ENCODE data around the gene ADCY7. TPM values are rescaled to one million over a fixed set of nuclear protein-coding genes. Genes with fewer than 3 reads are reported as not detected.
A peak's percentile ranks its signal among the peaks of the same experiment; 100 is the strongest.

Gene ADCY7
- total RNA-seq, 1 donor from 2014 or later: 46.0 TPM

DNA sequence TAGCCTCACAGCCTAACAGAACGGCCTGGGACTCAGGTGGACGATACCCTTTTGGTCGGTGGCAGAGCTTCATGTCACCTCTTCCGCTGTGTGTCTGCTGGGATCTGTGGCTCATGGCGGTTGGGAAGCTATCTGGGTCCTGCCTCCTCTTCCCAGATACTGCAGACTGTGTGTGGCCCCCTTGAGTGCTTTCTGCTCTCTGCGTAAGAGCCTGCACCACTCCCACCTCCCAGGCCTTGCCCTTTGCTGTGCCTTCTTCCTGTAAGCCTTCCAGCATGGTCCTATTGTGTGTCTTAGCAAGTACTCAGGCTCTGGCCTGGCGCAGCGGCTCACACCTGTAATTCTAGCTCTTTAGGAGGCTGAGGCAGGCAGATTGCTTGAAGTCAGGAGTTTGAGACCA lies 17.5 kb upstream of the ADCY7 start:
- peak; percentile 4 for DNase-seq (ENCODE audit: low spot score)

DNA sequence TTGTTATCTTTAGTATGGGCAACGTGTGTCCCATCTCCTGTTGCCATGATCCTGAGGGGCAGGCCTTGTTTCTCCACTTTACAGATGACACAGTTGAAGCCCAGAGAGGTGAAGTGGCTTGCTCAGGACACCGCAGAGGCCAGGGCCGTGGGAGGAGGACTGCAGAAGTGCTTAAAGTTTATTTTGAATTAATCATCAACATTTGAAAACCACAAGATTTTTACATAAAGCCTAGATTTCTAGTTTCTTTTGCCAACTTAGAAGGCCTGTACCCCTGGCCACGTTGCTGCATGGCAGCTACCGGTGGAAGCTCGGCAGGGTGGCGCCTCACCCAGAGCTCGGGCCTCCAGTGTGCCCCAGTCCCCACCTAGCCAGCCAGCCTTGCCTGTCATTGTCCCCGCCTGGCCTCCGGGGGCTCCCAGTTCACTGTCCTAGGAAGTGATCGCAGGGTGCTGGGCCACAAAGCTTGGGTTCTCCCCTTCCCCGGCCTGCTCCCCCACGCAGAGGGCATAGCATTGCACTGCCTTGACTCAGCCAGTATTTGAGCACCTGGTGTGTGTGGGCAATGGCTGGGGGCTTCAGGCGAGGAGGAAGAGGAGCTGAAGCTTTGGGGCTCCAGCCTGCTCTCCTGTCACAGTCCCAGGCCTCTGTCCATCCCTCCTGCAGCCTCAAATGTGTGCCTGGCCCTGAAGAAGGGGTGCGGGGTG lies 14.8 kb upstream of the ADCY7 start:
- DNase-seq (ENCODE audit: low spot score): no peak

DNA sequence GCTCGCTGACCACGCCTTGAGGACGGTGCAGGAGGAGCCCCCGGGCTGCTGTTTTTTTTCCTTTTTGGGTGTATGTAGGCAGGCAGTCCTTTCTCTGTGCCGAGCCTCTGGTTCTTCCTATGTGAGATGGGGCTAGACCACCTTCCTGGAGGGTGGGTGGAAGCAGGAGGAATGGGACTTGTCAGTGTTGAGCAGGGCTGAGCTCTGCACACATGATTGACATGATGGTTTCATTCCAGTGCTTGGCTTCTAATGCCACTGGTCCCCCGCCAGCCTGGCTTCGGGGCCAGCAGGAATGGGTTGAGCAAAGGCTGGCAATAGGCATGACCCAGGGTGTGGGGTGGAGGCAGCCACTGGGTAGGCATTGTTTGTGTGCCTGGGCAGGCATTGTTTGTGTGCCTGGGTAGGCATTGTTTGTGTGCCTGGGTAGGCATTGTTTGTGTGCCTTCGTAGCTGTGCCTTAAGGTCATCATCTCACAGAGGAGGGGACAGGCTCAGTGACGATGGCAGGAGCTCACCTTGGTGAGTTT lies 14.2 kb upstream of the ADCY7 start:
- peak; percentile 9 for DNase-seq (ENCODE audit: low spot score)

DNA sequence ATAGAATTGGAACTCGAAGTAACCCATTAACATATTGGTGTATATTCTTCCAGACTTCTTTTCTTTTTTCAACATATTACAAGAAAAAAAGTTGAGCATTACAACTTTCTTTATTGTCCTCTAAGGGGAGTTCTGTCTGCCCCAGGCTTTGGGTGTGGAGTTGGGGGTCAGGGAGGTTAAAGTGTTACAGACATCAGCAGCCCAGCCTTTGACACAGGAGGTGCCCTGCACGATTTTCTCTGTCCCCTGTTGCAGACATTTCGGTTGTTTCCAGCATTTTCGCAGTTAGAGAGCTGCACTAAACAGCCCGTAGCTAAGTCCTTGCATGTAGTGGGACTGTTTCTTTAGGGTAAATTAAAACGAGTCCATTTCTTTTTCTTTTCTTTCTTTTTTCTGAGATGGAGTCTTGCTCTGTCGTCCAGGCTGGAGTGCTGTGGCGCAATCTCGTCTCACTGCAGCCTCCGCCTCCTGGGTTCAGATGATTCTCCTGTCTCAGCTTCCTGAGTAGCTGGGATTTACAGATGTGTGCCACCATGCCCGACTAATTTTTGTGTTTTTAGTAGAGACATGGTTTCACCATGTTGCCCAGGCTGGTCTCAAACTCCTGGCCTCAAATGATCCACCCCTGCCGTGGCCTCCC lies 13.4 kb upstream of the ADCY7 start:
- peak; percentile 3 for DNase-seq (ENCODE audit: low spot score)

DNA sequence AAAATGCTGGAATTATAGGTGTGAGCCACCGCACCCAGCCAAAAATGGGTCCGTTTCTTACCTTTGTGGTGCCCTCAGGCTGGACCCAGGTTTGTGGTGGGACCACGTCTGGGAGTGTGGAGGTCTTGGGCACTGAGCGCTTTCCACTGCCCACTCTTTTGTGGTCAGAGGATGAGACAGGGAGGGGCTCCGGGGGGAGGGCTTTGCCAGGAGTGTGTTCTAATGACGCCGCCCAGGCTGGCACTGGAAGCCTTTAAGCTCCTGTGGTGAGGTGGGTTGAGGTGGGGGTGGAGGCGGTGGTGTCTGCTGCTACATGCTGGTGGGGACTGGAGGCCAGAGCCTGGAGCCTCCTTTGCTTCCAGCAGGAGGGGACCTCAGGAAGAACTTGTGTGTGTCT lies 12.8 kb upstream of the ADCY7 start:
- DNase-seq (ENCODE audit: low spot score): peak; percentile 7

DNA sequence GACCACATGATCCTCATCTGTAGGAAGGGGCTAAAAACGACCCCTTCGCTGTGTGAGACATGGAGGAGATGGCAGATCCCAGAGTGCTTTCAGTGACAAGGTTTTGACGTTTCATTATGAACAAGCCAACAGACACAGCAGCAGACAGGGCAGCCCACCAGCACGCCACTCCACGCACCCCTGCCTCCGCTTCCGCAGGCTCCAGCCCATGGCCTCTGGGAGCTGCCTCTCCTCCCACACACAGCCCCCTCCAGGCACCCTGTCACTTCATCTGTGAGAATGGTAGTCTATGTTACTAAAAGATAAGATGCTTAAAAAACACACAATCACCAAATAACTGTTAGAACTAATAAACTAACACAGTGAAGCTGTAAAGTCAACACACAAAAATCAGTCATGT lies 12.3 kb upstream of the ADCY7 start:
- no peak for DNase-seq (ENCODE audit: low spot score)

DNA sequence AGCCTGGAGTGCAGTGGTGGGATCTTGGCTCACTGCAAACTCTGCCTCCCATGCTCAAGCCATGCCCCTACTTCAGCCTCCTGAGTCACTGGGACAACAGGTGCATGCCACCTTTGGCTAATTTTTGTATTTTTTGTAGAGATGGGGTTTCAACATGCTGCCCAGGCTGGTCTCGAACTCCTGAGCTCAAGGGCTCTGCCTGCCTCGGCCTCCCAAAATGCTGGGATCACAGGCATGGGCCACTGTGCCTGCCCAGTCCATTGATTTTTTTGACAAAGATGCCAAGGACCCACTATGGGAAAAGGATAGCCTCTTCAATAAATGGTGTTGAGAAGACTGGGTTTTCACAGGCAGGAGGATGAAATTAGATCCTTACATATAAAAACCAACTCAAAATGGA lies 10.8 kb upstream of the ADCY7 start:
- DNase-seq (ENCODE audit: low spot score): no peak

DNA sequence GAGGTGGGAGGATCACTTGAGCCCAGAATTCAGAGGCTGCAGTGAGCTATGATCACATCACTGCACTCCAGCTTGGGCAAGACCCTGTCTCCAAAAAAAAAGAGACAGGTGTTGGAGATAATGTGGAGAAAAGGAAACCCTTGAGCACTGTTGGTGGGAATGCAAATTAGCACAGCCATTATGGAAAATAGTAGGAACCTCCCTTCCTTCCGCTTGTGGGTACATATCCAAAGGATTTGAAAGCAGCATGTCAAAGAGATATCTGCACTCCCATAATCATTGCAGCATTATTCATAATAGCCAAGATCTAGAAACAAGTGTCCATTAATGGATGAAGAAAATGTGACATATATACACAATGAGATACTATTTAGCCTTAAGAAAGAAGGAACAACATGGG lies 9.7 kb upstream of the ADCY7 start:
- DNase-seq (ENCODE audit: low spot score): no peak

DNA sequence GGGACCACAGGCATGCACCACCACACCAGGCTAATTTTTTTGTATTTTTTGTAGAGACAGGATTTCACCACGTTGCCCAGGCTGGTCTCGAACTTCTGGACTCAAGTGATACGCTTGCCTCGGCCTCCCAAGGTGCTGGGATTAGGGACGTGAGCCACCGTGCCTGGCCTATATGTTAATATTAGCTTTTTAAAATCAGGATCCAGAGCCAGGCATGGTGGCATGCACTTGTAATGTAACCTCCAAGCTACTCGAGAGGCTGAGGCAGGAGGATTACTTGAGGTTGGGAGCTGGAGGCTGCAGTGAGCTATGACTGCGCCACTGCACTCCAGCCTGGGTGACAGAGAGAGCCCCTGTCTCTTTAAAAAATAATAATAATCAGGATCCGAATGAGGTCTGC lies 8.5 kb upstream of the ADCY7 start:
- no peak for DNase-seq (ENCODE audit: low spot score)

DNA sequence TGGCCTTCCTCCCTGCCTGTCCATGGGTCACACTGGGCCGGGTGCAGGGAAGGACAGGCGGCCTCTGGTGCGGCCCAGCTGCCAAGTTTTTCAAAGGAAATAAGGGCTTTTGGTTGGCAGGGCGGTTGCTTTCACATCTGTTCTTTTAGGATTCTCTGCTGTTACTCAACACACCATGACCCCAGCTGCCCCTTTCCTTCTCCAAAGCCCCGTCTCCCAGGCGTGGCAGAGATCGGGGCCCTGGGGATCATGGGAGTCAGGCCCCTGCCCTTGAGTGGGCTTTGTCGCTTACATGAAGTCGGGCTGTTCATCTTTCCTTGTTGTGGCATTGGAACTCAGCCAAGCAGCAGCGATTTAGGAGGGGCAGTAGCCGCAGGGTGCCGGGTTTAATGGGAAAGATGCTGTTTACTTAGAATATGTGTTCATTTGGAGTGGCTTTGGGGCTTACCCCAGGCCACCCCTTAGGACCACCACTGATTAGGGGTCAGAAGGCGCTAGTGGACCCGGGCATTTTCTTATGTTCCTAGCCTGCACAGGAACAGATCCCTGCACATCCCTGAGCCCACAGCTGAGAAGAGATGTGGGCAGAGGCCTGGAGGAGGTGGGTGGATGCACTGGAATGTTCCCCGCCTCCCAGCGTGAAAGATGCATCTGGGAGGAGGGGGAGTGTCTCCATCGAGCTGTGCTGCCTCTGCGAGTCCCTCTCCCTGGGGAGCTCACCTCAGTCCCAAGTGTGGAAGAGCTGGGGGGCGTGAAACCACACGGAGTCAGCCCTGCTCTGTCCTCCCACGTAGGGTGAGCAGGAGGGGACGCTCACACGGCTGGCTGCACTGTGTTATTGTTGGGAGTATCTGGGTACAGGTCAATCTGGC lies 6.8 kb upstream of the ADCY7 start:
- DNase-seq (ENCODE audit: low spot score): no peak

DNA sequence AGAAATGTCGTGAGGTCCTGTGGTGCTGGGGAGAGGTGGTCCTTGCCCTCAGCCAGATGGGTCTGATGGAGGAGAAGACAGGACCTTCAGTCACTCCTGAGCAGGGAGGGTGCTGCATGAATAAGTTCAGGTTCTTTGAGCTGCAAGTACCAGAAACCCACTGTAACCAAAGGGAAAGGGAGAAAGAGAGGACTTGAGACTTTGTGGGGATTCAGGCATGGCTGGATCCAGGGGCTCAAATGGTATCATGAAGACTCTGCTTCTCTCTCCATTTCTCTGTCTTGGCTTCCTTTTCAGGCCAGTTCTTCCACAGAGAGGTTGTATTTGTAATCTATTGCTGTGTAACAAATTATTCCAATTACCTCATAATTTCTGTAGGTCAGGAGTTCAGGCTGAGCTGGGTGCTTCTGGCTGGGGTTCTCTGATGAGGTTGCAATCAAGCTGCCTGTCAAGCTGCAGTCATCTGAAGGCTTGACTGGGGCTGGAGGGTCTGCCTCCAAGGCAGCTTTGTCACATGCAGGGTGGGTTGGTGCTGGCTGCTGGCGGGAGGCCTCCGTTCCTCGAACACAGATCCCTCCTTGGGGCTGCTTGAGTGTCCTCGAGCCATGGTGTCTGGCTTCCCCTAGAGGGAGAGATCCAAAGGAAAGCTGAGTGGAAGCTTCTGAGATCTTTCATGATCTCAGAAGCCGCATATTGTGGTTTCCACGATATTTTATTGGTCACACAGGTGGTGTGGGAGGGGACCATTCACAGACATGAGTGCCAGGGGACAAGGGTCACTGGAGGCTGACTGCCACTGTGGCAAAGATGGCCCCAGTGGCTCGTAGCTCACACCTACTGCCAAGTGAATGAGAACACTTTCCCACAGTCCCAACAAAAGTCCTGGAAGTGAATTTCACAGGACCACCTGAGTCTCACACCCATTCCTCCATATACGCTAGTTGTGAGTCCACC lies 5.9 kb upstream of the ADCY7 start:
- DNase-seq (ENCODE audit: low spot score): no peak

DNA sequence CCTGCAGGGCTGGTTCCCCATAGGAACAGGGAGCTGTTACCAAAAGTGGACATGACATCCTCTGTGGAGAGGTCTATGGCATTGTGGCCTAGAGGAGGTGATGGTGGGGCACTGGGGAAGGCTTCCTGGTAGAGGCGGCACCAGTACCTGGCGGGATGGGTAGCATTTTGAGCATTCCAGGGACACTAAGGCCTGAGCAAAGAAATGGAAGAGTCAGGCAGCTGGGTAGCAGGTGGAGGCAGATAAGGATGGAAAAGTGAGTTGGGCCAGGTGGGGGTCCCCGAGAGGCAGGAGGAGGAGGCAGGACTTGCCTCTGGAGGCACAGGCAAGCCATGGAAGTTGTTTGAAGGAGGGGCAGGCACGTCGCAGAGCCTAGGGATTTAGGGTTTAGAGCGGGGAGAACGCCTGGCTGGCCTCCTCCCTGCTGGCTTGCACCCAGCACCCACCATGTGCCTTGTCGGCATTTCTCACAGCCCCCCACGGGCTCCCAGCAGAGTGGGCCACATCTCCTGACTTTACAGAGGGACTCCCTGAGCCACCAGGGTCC lies 5.1 kb upstream of the ADCY7 start:
- no peak for DNase-seq (ENCODE audit: low spot score)

DNA sequence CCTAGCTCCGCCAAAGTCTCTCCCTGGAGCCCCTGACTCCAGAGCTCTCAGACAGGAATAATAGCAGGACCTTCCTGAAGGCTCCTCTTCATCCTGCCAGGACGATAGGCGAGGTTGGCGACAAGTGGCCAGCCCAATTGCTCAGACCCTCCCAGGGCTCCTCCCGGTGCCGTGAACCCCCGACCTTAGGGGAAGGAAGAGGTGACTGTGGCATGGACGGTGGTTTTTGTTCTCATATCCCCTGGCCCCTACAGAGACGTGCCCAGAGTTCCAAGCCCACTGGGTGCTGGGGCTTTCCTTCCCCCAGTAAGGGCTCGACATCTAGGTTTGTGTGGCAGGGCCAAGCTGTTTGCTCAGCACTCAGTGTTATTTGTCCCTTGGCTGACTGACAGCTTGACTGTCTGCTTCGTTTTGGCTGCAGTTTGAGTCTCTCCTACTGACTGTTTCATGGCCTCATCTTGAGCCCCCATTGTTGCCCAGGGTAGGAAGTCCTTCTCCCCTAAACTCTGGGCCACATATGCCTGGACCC lies 4.6 kb upstream of the ADCY7 start:
- DNase-seq (ENCODE audit: low spot score): no peak

DNA sequence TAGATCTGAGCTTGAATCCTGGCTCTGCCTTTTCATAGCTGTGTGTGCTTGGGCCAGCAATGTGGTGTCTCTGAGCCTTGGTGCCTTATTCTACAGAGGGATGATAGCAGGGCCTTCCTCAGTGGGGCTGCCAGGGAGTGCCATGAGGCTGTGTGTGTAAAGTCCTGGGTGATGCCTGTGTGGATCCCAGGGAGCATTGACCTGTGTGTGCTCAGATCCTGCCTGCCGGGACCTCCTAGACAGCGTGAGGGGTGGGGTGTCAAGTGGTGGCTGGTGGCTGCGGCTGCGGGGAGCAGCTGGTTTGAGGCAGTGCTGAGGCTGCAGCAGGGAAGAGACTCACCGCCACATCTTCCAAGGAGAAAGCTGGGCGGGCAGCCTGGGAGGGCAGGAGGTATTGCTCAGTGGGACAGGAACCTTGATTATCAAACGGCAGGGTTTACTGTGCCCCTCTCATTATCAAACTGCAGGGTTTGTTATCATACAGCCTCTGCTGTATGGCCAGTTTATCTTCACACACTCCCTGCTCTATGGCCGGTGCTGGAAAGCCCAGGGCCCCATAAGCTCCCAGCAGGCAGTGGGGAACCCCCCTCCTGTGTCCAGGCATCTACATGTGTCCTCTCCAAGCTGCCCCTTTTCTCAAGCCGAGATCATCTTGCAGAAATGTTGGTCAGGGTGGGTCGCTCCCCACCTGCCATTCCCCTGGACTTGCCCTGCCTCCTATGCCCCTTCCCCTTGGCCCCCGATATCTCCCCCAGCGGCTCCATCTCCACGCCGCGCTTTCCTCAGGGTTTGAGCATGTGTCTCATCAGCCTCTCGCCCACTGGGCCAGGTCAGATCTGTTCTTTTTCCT lies 3.1 kb upstream of the ADCY7 start:
- DNase-seq (ENCODE audit: low spot score): no peak

DNA sequence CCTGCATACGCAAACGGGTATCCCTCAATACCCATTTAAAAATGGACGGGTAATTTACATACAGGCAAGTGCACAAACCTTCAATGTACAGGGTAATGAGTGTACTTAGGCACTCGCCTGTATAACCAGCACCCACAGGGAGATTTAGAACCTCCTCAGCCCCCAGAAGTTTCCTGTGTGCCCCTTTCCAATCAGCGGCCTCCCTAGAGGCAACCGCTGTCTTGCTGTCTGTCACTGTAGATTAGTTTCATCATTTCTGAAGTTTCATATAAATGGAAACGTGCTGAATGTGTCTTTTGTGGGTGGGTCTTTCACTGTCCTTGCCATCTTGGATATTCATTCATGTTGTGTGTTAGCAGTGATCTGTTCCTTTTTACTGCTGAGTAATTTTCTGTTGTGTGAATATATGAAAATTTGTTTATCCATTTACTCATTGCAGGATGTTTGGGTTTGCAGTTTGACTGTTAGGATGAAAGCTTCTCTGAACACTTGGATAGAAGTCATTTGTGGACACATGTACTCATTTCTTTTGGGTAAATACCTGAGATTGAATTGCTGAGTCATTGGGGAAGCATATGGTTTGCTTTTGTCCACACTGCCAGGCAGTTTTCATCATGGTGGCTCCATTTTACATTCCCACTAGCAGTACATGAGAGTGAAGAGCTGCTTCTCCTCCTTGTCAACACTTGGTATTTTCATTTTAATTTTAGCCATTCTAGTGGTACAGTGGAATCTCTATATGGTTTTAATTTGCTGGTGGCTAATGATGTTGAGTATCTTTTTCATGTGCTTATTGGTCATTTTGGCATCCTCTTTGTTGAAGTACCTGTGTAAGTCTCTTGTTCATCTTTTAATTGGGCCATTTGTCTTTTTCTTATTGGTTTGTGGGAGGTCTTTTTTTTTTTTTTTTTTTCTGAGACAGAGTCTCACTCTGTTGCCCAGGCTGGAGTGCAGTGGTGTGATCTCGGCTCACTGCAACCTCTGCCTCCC lies 2.1 kb upstream of the ADCY7 start:
- no peak for DNase-seq (ENCODE audit: low spot score)

DNA sequence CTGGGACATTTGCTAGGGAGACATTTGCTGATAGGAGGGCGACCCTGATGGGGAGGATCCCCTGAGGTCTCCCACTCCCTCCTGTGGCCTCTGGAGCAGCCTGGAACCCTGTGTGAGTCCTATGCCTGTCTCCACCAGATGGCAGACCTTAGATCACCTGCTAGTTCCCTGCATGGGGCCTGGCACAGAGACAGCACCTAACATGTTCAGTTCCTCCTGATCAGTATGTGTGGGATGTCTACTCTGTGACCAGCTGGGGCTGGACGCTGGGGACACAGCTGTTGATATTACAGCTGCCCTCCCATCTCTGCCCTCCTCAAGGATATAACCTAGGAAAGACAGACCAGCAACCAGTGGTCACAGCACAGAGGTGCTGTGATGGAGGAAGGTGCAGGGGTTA lies 1.1 kb upstream of the ADCY7 start:
- no peak for DNase-seq (ENCODE audit: low spot score)

DNA sequence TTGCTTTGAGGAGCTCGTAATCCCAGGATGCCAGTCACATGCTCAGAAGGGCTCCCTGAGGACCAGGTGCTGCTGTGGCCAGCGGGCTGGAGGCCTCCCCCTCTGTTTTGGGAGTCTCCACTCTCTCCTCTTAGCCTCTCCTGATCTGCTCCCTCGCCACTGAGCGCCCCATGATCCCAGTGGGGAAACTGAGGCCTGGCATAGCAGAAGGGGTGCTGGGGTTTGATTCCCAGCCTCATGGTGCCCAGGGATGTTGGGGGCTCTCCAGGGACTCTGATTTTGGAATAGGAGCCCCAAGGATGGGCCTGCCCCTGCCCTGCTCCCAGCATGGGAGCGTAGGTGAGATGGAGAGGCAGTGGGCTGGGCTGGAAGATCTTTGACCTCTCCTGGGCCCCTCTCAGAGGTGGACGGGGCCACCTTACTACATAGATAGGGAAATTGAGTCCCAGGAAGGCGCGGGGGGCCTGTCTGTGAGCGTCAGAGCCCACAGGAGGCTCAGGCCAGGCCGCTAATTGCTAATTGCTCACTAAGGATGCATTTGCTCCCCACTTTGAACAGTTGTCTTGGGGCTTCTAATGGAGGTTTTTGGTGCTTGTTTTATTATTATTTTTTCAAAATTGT lies 525 bp upstream of the ADCY7 start:
- DNase-seq (ENCODE audit: low spot score): no peak

DNA sequence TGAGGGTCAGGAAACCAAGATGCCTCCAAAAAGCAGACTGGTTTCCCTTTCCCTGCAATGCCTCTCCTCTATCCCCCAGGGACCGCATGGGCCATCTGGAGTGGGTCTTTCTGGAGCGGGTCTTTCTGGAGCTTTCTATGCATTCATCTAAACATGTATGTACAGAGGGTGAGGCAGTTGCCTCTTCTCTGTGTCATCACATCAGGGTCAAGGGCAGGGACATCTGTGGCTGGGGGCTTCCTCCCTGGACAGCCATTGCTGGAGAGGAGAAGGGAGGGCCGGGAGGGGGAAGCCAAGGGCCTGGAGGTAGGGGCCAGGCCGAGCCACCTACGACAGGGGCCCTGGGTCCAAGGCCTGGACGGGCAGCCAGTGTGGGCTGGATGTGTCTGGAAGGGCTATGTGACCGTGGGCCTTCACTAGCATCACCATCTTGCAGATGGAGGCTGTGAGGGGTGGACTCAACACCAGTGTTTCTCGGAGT lies 840 bp downstream of the ADCY7 start:
- DNase-seq (ENCODE audit: low spot score): no peak

All from mucosa of gallbladder (tissue), 1 donor.